ENCODE measurements around the gene EFHD2.
"Not testable (repeated sequence)": the region's sequence is repeated elsewhere in the genome, so short reads cannot be mapped to it uniquely, and the experiment has no call there.

The EFHD2 gene

DNA sequence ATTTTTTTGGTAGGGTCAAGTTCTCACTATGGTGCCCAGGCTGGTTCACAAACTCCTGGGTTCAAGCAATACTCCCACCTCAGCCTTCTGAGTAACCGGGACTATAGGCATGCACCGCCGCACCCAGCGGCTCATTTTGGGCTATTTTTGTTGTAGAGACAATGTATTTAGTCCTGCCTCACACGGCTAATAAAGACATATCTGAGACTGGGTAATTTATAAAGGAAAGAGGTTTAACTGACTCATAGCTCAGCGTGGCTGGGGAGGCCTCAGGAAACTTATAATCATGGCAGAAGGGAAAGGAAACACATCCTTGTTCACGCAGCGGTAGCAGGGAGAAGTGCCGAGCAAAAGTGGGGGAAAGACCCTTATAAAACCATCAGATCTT is 51.0 kb downstream of the EFHD2 start:
- Histone ChIP-seq H2BK5ac (ENCODE audit: low read length) (no peak overlapping the region), H3K36me3 (ENCODE audit: control insufficient read depth, insufficient read depth, low read length) (no peaks in the 10 kb centered on the region), H3K4ac (ENCODE audit: low read depth, low read length) (no peak overlapping the region), H3K9ac (ENCODE audit: low read length) (no peak overlapping the region), H3K23ac (ENCODE audit: low read length) (no peak overlapping the region), H3K56ac (ENCODE audit: low read length) (no peak overlapping the region), H4K5ac (ENCODE audit: low read length) (no peak overlapping the region), H3K79me2 (ENCODE audit: control insufficient read depth, insufficient read depth, low read length) (no peaks in the 10 kb centered on the region), H2BK15ac (replicated peaks; ENCODE audit: low read depth) (no peak overlapping the region), H3K4me2 (ENCODE audit: low read length) (no peak overlapping the region), H3K27me3 (ENCODE audit: insufficient read depth, low read length, poor library complexity) (no peaks in the 10 kb centered on the region), H4K8ac (ENCODE audit: low read depth, low read length) (no peak overlapping the region), H2BK120ac (ENCODE audit: low read depth, low read length) (no peak overlapping the region), H3K27ac (ENCODE audit: low read depth, low read length) (no peak overlapping the region), H3K18ac (ENCODE audit: low read length) (no peak overlapping the region), H3K79me1 (ENCODE audit: low read length) (no peaks in the 10 kb centered on the region), H3K4me3 (ENCODE audit: low read length) (no peak overlapping the region), H3K4me1 (ENCODE audit: control insufficient read depth, low read depth, low read length) (no peaks in the 10 kb centered on the region), H2AK5ac (ENCODE audit: low read length) (no peak overlapping the region)
- DNase-seq, result no peak
- no CpG with 5 or more reads among the region's 9 CpGs for WGBS (ENCODE audit: extremely low coverage, insufficient coverage, low lambda C conversion rate)

DNA sequence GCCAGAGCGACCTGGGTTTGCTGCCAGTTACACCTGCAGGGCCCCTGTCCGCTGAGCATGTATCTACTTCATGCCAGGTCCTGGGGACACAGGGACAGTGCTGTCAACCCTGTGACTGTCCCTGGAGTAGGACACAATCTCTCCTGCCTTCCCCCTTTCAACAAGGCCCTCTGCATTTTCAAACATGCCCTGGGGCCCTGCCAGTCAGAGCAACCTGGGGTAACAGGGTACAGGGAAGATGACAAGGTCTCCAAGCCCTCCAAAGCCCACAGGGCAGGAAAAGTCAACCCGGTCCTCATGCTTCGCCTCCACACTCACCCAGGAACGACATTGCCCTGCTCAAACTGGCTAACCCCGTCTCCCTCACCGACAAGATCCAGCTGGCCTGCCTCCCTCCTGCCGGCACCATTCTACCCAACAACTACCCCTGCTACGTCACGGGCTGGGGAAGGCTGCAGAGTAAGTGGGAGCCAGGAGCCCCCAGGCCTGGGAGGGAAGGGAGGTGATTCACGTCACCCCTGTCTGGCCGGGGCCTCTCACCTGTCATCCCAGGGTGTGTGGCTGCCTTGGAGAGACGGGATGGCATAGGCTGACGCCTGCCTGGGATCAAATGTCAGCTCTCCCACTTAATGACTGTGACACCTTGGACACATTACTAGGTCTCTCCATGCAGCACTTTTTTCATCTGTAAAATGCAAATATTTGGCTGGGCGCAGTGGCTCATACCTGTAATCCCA is 53.5 kb downstream of the EFHD2 start:
- no CpG with 5 or more reads among the region's 15 CpGs for WGBS (ENCODE audit: extremely low coverage, insufficient coverage, low lambda C conversion rate)
- not testable (repeated sequence) for H3K23ac ChIP-seq (ENCODE audit: low read length); H2BK5ac ChIP-seq (ENCODE audit: low read length); H3K18ac ChIP-seq (ENCODE audit: low read length); H4K5ac ChIP-seq (ENCODE audit: low read length); H3K27ac ChIP-seq (ENCODE audit: low read depth, low read length); H2BK120ac ChIP-seq (ENCODE audit: low read depth, low read length); DNase-seq; H4K8ac ChIP-seq (ENCODE audit: low read depth, low read length); H3K27me3 ChIP-seq (ENCODE audit: insufficient read depth, low read length, poor library complexity); H3K4me3 ChIP-seq (ENCODE audit: low read length); H2AK5ac ChIP-seq (ENCODE audit: low read length); H3K9ac ChIP-seq (ENCODE audit: low read length); H3K79me1 ChIP-seq (ENCODE audit: low read length); H3K4me1 ChIP-seq (ENCODE audit: control insufficient read depth, low read depth, low read length); H2BK15ac ChIP-seq (replicated peaks; ENCODE audit: low read depth); H3K79me2 ChIP-seq (ENCODE audit: control insufficient read depth, insufficient read depth, low read length); H3K36me3 ChIP-seq (ENCODE audit: control insufficient read depth, insufficient read depth, low read length); H3K4ac ChIP-seq (ENCODE audit: low read depth, low read length); H3K4me2 ChIP-seq (ENCODE audit: low read length); H3K56ac ChIP-seq (ENCODE audit: low read length)

DNA sequence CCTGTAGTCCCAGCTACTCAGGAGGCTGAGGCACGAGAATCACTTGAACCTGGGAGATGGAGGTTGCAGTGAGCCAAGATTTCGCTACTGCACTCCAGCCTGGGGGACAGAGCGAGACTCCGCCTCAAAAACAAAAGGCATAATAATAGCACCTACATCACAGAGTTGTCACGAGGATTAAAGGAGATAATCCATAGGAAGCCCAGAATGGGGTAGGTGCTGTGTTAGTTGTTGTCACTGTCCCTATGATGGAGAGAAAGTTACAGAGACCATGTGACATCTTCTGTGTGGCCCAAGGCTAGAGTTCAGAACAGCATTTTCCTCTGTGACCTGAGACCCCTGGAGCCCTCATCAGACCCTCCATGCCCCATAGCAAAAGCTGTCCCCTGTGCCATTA is 54.2 kb downstream of the EFHD2 start:
- H3K79me1 ChIP-seq (ENCODE audit: low read length); H3K23ac ChIP-seq (ENCODE audit: low read length); H3K9ac ChIP-seq (ENCODE audit: low read length); H3K4ac ChIP-seq (ENCODE audit: low read depth, low read length); DNase-seq; H3K4me1 ChIP-seq (ENCODE audit: control insufficient read depth, low read depth, low read length); H3K4me2 ChIP-seq (ENCODE audit: low read length); H3K27ac ChIP-seq (ENCODE audit: low read depth, low read length); H3K27me3 ChIP-seq (ENCODE audit: insufficient read depth, low read length, poor library complexity); H4K5ac ChIP-seq (ENCODE audit: low read length); H2BK15ac ChIP-seq (replicated peaks; ENCODE audit: low read depth); H3K36me3 ChIP-seq (ENCODE audit: control insufficient read depth, insufficient read depth, low read length); H3K4me3 ChIP-seq (ENCODE audit: low read length); H3K18ac ChIP-seq (ENCODE audit: low read length); H3K56ac ChIP-seq (ENCODE audit: low read length); H2BK5ac ChIP-seq (ENCODE audit: low read length); H2BK120ac ChIP-seq (ENCODE audit: low read depth, low read length); H4K8ac ChIP-seq (ENCODE audit: low read depth, low read length); H2AK5ac ChIP-seq (ENCODE audit: low read length); H3K79me2 ChIP-seq (ENCODE audit: control insufficient read depth, insufficient read depth, low read length): not testable (repeated sequence)
- no CpG with 5 or more reads among the region's 5 CpGs for WGBS (ENCODE audit: extremely low coverage, insufficient coverage, low lambda C conversion rate)

DNA sequence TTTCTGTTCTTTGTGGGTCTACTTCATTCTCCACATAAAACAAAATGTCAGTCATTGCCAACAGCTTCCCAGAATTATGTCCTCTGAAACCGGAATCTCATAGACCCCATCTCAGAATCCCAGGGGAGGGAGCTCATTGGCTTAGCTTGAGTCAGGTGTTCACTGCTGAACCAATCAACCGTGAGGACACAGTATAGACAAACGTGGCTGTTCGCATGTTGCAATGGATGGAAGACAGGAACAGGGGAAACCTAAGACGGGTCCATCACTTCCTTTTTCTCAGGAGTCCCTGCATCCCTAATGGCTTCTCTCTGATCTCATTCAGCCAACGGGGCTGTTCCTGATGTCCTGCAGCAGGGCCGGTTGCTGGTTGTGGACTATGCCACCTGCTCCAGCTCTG is 56.0 kb downstream of the EFHD2 start:
- Histone ChIP-seq H3K27ac (ENCODE audit: low read depth, low read length) (no peak overlapping the region), H3K79me1 (ENCODE audit: low read length) (no peaks in the 10 kb centered on the region), H2AK5ac (ENCODE audit: low read length) (no peak overlapping the region), H2BK120ac (ENCODE audit: low read depth, low read length) (no peak overlapping the region), H3K18ac (ENCODE audit: low read length) (no peak overlapping the region), H3K23ac (ENCODE audit: low read length) (no peak overlapping the region), H3K9ac (ENCODE audit: low read length) (no peak overlapping the region), H2BK5ac (ENCODE audit: low read length) (no peak overlapping the region), H4K5ac (ENCODE audit: low read length) (no peak overlapping the region), H3K4me1 (ENCODE audit: control insufficient read depth, low read depth, low read length) (no peaks in the 10 kb centered on the region), H4K8ac (ENCODE audit: low read depth, low read length) (no peak overlapping the region), H3K4ac (ENCODE audit: low read depth, low read length) (no peak overlapping the region), H3K79me2 (ENCODE audit: control insufficient read depth, insufficient read depth, low read length) (no peaks in the 10 kb centered on the region), H3K36me3 (ENCODE audit: control insufficient read depth, insufficient read depth, low read length) (no peaks in the 10 kb centered on the region), H3K4me2 (ENCODE audit: low read length) (no peak overlapping the region), H3K56ac (ENCODE audit: low read length) (no peak overlapping the region), H3K27me3 (ENCODE audit: insufficient read depth, low read length, poor library complexity) (no peaks in the 10 kb centered on the region), H3K4me3 (ENCODE audit: low read length) (no peak overlapping the region), H2BK15ac (replicated peaks; ENCODE audit: low read depth) (no peak overlapping the region)
- no peak for DNase-seq
- WGBS (ENCODE audit: extremely low coverage, insufficient coverage, low lambda C conversion rate), result no CpG with 5 or more reads among the region's 7 CpGs

DNA sequence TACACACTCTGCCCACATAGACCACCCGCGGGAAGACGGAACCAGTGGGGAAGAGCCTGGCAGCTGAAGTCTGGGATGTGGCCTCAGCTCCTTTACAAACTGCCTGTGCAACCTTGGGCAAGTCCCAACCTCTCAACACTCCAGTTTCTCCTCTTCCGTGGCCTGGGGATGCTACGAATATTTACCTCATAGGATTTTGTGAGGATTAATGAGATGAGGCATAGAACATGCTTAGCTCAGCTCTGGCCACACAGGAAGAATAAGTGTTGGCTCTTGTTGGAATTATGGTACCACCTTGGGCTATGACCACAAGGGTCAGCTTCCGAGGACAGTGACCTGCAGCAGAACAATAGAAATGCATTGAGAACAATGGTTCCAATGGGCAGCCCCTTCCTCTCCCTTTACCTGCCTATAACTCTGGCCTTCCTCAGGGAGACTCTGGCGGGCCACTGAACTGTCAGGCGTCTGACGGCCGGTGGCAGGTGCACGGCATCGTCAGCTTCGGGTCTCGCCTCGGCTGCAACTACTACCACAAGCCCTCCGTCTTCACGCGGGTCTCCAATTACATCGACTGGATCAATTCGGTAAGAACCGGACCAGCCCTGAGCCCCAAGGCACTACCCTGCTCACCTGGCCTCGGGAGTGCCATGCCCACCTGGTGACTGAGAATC is 57.4 kb downstream of the EFHD2 start:
- H2BK15ac ChIP-seq (replicated peaks; ENCODE audit: low read depth); H3K27ac ChIP-seq (ENCODE audit: low read depth, low read length); H2BK5ac ChIP-seq (ENCODE audit: low read length); H4K5ac ChIP-seq (ENCODE audit: low read length); H3K27me3 ChIP-seq (ENCODE audit: insufficient read depth, low read length, poor library complexity); H3K4me3 ChIP-seq (ENCODE audit: low read length); DNase-seq; H3K4me1 ChIP-seq (ENCODE audit: control insufficient read depth, low read depth, low read length); H2BK120ac ChIP-seq (ENCODE audit: low read depth, low read length); H3K36me3 ChIP-seq (ENCODE audit: control insufficient read depth, insufficient read depth, low read length); H3K9ac ChIP-seq (ENCODE audit: low read length); H3K79me2 ChIP-seq (ENCODE audit: control insufficient read depth, insufficient read depth, low read length); H2AK5ac ChIP-seq (ENCODE audit: low read length); H3K4me2 ChIP-seq (ENCODE audit: low read length); H3K79me1 ChIP-seq (ENCODE audit: low read length); H3K4ac ChIP-seq (ENCODE audit: low read depth, low read length); H3K56ac ChIP-seq (ENCODE audit: low read length); H3K18ac ChIP-seq (ENCODE audit: low read length); H3K23ac ChIP-seq (ENCODE audit: low read length); H4K8ac ChIP-seq (ENCODE audit: low read depth, low read length): not testable (repeated sequence)
- no CpG with 5 or more reads among the region's 22 CpGs for WGBS (ENCODE audit: extremely low coverage, insufficient coverage, low lambda C conversion rate)

DNA sequence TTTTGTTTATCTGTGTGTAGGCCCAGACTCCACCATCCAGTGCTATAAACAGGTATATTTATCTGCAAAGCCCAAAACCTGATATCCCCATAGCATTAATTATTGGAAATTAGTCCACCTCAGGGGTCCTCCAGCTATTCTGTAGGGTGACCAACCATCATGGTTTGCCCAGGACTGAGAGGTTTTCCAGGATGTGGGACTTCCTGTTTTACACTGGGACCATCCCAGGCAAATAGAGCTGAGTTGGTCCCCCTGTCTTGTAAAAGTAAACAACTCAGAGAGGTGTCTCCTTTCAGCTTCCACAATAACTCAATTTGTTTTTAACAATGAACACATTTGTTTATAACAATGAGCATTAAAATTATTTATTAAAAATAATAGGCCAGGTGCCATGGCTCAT is 58.5 kb downstream of the EFHD2 start:
- no peak overlapping the region for H2BK120ac ChIP-seq (ENCODE audit: low read depth, low read length)
- H3K27me3 ChIP-seq (ENCODE audit: insufficient read depth, low read length, poor library complexity), result no peaks in the 10 kb centered on the region
- no peaks in the 10 kb centered on the region for H3K4me1 ChIP-seq (ENCODE audit: control insufficient read depth, low read depth, low read length)
- H2AK5ac ChIP-seq (ENCODE audit: low read length), result no peak overlapping the region
- no peak overlapping the region for H3K56ac ChIP-seq (ENCODE audit: low read length)
- H3K18ac ChIP-seq (ENCODE audit: low read length), result no peak overlapping the region
- H3K23ac ChIP-seq (ENCODE audit: low read length), result no peak overlapping the region
- H2BK15ac ChIP-seq (replicated peaks; ENCODE audit: low read depth), result no peak overlapping the region
- no peaks in the 10 kb centered on the region for H3K36me3 ChIP-seq (ENCODE audit: control insufficient read depth, insufficient read depth, low read length)
- no peak overlapping the region for H2BK5ac ChIP-seq (ENCODE audit: low read length)
- no peak overlapping the region for H3K4ac ChIP-seq (ENCODE audit: low read depth, low read length)
- no peaks in the 10 kb centered on the region for H3K79me2 ChIP-seq (ENCODE audit: control insufficient read depth, insufficient read depth, low read length)
- no peak overlapping the region for H3K27ac ChIP-seq (ENCODE audit: low read depth, low read length)
- no peak overlapping the region for H3K4me2 ChIP-seq (ENCODE audit: low read length)
- no peak overlapping the region for H4K8ac ChIP-seq (ENCODE audit: low read depth, low read length)
- H3K4me3 ChIP-seq (ENCODE audit: low read length), result no peak overlapping the region
- H3K79me1 ChIP-seq (ENCODE audit: low read length), result no peaks in the 10 kb centered on the region
- no peak overlapping the region for H3K9ac ChIP-seq (ENCODE audit: low read length)
- DNase-seq, result no peak
- H4K5ac ChIP-seq (ENCODE audit: low read length), result no peak overlapping the region
